ENCODE data around the gene DEFB116.
"Not testable (repeated sequence)": the region's sequence is repeated elsewhere in the genome, so short reads cannot be mapped to it uniquely, and the experiment has no call there.

- TF ChIP-seq CTCF (IDR thresholded peaks at IDR 0.05); EZH2 (IDR thresholded peaks at IDR 0.05; ENCODE audit: borderline replicate concordance, insufficient read depth, low read depth, low read length, poor library complexity, severe bottlenecking): not testable (repeated sequence)
Measured at GRCh38 chr20:31284964-31285363, 23.4 kb downstream of the DEFB116 start.

All from B cell (primary cell).